Measurements from ENCODE around the gene PAK4.

Gene PAK4

GRCh38 chr19:39162441-39163043, 37.0 kb downstream of the PAK4 start:
- no peak for DNase-seq (ENCODE audit: extremely low read depth in 1 of 2, low read depth in 1 of 2)

- DNase-seq (ENCODE audit: extremely low read depth in 1 of 2, low read depth in 1 of 2), result no peak
Measured at GRCh38 chr19:39163621-39164020, 38.0 kb downstream of the PAK4 start.

DNA sequence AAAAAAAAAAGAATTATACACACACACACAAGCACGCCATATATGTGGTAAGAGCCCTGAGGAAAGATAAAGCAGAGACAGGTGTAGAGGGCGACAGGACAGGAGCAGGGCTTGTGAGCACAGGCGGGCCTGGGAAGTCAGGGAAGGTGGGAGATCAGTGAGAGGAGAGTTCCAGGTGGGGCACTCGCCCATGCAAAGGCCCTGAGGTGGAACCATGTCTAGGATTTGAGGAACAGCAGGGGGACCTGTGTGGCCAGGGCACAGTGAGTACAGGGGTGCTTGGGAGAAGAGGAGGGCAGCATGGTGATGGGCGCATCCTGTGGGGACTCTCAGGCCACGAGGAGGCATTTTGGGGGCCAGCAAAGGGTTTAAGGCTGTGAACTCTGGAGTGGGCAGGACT, 38.7 kb downstream of the PAK4 start:
- DNase-seq (ENCODE audit: extremely low read depth in 1 of 2, low read depth in 1 of 2), result no peak

GRCh38 chr19:39165857-39166256, 40.3 kb downstream of the PAK4 start:
- DNase-seq (ENCODE audit: extremely low read depth in 1 of 2, low read depth in 1 of 2), result no peak

GRCh38 chr19:39166571-39167391, 41.2 kb downstream of the PAK4 start:
- no peak for DNase-seq (ENCODE audit: extremely low read depth in 1 of 2, low read depth in 1 of 2)

DNA sequence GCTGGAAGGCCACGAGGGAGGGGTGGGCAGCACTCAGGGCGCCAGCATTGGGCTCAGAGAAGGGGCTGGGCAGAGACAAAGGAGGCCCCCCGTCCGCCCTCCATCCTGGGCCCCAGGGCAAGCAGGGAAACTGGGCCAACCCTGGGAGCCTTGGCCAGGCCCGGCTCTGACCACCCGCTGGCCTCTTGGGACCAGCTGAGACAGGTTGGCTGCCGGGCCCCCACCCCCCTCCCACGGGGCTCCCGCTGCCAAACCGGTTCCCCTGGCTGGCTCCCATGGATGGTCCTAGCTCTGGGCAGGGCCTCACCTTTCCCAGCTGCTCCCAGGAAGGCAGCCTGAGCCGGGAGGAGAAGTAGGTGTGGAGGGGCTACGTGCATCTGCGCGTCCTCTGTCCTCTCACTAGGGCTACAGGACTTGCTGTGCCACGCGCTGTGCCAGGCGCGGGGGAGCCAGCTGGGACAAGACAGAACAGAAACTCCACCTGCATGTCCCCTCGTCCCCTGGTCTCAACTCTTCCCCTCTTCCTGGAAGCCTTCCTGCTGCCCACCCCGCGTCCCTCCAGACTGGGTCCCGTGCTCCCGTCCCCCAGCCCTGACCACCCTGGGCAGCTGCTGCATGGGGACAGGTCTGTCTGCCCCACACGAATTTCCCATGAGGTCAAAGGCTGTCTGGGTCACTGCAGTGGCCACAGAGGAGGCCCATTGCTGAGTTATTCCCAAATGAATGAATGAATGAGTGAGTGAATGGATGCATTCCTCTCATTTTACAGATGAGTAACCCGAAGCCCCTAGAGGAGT, 42.1 kb downstream of the PAK4 start:
- DNase-seq (ENCODE audit: extremely low read depth in 1 of 2, low read depth in 1 of 2), result no peak

GRCh38 chr19:39168258-39169142, 42.9 kb downstream of the PAK4 start:
- DNase-seq (ENCODE audit: extremely low read depth in 1 of 2, low read depth in 1 of 2), result no peak

DNA sequence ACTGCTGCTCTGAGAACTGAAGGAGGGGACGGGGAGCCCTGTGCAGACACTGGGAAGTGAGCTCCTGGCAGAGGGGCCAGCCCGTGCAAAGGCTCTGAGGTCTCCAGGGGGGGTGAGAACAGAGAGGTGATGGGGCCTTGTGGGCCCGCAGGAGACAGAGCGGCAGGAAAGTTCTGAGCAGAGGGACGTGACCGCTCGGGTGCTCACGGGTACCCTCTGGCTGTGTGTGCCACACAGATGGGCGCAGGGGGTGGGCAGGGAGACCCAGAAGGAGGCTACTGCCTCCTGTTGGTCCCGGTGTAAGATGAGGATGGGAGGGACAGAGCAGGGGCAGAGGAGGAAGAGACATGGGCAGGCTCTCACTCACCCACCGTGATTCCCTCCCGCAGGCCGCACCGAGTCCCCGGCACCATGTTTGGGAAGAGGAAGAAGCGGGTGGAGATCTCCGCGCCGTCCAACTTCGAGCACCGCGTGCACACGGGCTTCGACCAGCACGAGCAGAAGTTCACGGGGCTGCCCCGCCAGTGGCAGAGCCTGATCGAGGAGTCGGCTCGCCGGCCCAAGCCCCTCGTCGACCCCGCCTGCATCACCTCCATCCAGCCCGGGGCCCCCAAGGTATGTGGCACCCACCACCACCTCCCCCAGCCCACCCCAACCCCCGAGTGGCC, 43.7 kb downstream of the PAK4 start:
- no peak for DNase-seq (ENCODE audit: extremely low read depth in 1 of 2, low read depth in 1 of 2)

DNA sequence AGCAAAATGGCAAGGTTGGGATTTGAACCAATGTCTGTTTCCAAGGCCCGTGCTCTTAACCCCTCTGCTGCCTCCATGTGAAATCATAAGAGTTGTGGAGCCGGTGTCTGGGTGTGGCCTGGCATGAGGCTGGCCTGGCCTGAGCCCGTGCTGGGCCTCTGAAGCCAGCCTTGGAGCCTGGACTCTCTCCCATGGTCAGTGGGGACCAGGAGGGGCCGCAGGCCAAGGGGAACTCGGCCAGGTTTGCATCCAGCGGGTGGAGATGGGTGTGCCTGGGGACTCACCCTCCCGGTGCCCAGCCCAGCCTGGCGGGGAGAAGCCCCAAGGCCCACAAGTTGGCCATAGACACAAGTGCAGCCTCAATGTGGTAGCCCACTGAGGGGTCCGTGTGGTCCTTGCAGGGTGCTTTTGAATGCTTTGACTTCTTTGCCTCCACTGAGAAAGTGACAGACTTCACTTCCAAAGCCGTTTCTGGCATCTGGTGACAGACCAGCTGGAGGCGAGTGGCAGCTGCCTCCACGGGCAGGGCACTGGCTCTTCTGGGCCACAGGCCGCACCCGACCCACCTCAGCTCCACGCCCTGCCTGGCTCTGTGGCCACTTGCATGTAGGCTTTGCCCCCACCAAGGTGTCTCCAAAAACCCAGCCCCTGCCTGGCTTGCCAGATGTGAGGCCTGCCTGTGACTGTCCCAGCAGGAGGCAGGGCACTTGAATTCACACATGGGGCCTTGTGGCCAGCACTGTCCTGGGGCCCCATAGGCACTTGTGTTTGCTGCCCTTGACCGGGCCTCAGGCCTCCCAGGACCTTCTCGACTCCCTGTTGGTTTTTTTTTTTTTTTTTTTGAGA, 45.0 kb downstream of the PAK4 start:
- DNase-seq (ENCODE audit: extremely low read depth in 1 of 2, low read depth in 1 of 2), result no peak

DNA sequence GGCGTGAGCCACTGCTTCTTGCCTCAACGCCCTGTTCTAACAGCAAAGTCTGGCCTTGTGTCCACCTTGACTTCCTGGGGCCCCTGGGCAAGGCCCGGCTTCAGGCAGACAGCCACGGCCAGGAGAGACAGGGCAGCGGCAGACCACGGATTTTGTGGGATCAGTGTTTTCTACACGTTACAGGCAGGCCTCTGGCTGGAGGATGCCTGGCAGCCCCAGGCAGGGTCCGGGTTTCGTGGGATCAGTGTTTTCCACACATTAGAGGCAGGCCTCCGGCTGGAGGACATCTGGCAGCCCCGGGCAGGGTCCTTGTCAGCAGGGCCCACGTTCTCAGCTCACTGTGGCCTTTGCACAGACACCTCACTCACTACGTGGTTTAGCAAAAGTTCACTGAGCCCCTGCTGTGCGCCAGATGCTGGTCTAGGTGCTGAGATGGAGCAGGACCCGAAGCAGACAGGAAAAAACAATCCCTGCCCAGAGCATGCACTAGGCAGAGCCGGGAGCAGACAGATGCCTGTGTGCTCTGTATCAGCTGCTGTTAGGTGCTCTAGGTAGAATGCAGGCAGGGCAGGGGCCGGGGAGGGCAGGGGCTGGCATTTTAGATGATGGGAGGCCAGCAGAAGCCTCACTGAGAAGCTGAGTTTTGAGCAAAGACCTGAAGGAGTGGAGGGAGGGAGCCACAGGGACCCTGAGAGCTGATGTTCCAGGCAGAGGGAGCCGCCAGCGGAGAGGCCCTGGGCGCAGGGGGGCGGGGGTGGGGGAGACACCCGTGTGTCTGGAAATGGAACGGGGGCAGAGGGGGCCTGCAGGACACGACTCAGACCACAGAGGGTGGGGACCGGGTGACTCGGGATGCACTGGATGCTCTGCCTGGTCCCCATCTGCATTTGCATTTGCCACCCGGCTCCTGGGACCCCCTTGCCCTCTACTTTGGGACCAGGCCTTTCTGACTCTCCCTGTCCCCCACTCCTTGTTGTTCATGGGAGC, 46.2 kb downstream of the PAK4 start:
- DNase-seq (ENCODE audit: extremely low read depth in 1 of 2, low read depth in 1 of 2), result no peak

DNA sequence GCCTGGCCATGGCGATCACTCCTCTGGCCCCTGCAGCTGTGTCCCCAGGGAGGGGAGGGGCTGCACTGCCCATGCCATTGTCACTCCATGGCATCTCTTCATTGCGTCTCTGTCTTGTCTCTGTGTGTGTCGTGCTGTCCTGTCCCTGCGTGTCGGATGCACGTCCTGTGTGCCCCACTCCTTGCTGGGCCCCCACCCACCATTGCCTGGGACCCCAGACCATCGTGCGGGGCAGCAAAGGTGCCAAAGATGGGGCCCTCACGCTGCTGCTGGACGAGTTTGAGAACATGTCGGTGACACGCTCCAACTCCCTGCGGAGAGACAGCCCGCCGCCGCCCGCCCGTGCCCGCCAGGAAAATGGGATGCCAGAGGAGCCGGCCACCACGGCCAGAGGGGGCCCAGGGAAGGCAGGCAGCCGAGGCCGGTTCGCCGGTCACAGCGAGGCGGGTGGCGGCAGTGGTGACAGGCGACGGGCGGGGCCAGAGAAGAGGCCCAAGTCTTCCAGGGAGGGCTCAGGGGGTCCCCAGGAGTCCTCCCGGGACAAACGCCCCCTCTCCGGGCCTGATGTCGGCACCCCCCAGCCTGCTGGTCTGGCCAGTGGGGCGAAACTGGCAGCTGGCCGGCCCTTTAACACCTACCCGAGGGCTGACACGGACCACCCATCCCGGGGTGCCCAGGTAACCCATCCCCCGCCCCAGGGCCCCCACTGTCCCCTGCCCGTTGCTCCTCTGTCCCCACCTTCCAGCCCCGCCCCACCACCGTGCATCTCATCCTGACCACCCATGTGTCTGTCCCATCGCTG, 47.3 kb downstream of the PAK4 start:
- DNase-seq (ENCODE audit: extremely low read depth in 1 of 2, low read depth in 1 of 2), result no peak

- no peak for DNase-seq (ENCODE audit: extremely low read depth in 1 of 2, low read depth in 1 of 2)
Measured at GRCh38 chr19:39173502-39173991, 48.0 kb downstream of the PAK4 start.

GRCh38 chr19:39174142-39174541, 48.6 kb downstream of the PAK4 start:
- no peak for DNase-seq (ENCODE audit: extremely low read depth in 1 of 2, low read depth in 1 of 2)

GRCh38 chr19:39174558-39175544, 49.3 kb downstream of the PAK4 start:
- no peak for DNase-seq (ENCODE audit: extremely low read depth in 1 of 2, low read depth in 1 of 2)

DNA sequence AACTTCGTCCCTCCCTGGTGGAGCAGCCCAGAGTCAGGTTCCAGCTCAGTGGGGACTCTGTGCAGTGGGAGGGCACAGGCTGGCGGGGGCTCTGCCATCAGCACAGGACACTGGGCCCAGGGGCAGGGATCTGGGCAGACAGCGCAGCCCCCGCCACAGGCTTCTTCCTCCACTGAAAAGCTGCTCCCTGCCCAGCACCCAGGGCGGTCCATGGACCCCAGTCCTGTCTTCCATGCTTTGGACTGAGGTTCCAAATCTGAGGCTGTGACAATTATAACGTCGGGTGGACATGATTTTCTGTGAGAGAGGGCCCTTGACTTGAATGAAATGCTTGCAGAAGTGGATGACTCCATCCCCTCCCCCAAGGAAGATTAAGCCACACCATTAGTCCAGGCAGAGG, 50.0 kb downstream of the PAK4 start:
- no peak for DNase-seq (ENCODE audit: extremely low read depth in 1 of 2, low read depth in 1 of 2)

DNA sequence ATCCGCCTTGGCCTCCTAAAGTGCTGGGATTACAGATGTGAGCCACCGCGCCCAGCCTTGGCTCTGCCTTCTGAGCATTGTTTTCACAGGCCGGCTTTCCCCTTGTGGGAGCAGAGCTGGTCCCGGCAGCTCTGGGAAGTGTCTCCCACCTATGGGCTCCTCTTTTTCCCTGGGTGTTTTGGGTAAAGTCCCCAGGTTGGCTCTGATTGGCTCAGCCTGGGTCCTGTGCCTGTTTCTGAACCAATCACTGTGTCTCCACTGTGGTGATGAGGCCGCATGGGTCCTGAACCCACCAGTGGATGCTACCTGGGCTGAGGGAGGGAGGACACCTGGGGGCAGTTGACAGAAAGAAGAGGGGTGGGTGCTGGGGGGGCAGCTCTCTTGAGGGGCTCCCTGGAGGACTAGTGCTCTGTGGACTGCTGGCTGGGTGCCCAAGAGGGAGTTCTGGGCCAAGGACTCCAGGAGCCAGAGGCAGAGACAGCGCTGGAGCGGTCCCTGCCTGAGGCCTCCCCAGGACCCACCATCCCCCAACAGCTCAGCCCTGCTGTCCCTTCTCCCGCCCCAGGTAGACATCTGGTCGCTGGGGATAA, 51.6 kb downstream of the PAK4 start:
- no peak for DNase-seq (ENCODE audit: extremely low read depth in 1 of 2, low read depth in 1 of 2)

All from stimulated activated CD8-positive, alpha-beta memory T cell treated with anti-CD3 and anti-CD28 coated beads, Interleukin-7, amount 100 ng/mL, for 48 hours (primary cell).